Transverse colon (tissue), 3 donors: ENCODE data around the gene TMEM132C.

ENCODE experiments used
- EP300 ChIP-seq: sonication (generic); formaldehyde crosslinking; IDR thresholded peaks from one replicate; pipeline ENCODE4 v1.6.1; 2017; ENCODE audit warnings: antibody characterized with exemption, low read depth
- POLR2A ChIP-seq: fragments of 450-650 bp; IDR thresholded peaks from one replicate; pipeline ENCODE4 v1.6.1; 2016; ENCODE audit warnings: antibody characterized with exemption, mild to moderate bottlenecking, moderate library complexity
- TF ChIP-seq, protein P1 (sequence below), 5 experiments: fragments of 200-600 bp in 3 of 5; fragments of 450-650 bp in 2 of 5; sonication (generic) in 3 of 5; IDR thresholded peaks; 1 replicate in 2 of 5; 2 replicates in 3 of 5; pipeline ENCODE4 v1.5.1; 2016 to 2017; ENCODE audit warnings: antibody characterized with exemption in 5 of 5, inconsistent platforms in 3 of 5, mild to moderate bottlenecking in 2 of 5, moderate library complexity in 1 of 5

DNA sequence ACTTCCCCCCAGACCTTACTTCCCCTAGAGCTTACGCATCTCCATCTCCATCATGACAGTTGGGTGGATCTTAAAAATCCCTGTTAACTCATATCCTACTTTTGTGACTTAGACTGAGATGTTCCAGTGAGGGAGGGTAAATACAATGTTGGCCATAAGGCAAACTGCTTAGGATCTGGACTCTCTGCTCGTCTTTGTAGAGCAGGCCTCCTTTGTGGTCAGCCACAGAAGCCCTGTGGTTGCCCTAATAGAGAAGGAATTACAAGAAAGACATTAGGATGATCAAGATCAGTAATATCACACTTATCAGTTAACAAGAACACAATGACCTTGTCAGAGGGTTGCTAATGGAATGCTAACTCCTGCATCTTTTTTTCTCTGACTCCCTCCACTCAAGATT, 52.0 kb downstream of the TMEM132C start:
- TF ChIP-seq, protein P1, sequence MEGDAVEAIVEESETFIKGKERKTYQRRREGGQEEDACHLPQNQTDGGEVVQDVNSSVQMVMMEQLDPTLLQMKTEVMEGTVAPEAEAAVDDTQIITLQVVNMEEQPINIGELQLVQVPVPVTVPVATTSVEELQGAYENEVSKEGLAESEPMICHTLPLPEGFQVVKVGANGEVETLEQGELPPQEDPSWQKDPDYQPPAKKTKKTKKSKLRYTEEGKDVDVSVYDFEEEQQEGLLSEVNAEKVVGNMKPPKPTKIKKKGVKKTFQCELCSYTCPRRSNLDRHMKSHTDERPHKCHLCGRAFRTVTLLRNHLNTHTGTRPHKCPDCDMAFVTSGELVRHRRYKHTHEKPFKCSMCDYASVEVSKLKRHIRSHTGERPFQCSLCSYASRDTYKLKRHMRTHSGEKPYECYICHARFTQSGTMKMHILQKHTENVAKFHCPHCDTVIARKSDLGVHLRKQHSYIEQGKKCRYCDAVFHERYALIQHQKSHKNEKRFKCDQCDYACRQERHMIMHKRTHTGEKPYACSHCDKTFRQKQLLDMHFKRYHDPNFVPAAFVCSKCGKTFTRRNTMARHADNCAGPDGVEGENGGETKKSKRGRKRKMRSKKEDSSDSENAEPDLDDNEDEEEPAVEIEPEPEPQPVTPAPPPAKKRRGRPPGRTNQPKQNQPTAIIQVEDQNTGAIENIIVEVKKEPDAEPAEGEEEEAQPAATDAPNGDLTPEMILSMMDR (IDR thresholded peaks at IDR 0.05) = no peak
- TF ChIP-seq EP300 = no peak
- no peak for TF ChIP-seq POLR2A
